K562 treated with DMSO at 1 percent for 48 hours (cell line): ENCODE data around the gene CBX3. TPM values are rescaled to one million over a fixed set of nuclear protein-coding genes. Genes with fewer than 3 reads are reported as not detected.

Source experiments
- total RNA-seq: library from RNA; unstranded; fragments of 300-600 nt; gene quantifications from 2 replicates; pipeline ENCODE4 v1.2.3, GENCODE V29; 2022; ENCODE audit warnings: low replicate concordance; ENCODE audit errors: extremely low read depth

Gene CBX3
- not detected in 2 replicates for total RNA-seq

DNA sequence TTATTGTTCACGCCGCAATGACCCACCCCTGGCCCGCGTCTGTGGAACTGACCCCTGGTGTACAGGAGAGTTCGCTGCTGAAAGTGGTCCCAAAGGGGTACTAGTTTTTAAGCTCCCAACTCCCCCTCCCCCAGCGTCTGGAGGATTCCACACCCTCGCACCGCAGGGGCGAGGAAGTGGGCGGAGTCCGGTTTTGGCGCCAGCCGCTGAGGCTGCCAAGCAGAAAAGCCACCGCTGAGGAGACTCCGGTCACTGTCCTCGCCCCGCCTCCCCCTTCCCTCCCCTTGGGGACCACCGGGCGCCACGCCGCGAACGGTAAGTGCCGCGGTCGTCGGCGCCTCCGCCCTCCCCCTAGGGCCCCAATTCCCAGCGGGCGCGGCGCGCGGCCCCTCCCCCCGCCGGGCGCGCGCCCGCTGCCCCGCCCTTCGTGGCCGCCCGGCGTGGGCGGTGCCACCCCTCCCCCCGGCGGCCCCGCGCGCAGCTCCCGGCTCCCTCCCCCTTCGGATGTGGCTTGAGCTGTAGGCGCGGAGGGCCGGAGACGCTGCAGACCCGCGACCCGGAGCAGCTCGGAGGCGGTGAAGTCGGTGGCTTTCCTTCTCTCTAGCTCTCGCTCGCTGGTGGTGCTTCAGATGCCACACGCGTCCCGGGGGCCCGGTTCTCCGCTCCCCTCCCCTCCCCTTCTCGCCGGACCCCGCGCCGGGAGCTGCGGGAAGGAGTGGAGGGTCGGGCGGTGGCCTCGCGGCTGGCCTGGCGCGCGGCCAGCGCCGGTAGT, at the start of gene CBX3:
TSS of gene CBX3 (plus strand) at position 499 of the 772 bp plus-strand sequence. CDS start 1,254 bp downstream, outside the sequence.

DNA sequence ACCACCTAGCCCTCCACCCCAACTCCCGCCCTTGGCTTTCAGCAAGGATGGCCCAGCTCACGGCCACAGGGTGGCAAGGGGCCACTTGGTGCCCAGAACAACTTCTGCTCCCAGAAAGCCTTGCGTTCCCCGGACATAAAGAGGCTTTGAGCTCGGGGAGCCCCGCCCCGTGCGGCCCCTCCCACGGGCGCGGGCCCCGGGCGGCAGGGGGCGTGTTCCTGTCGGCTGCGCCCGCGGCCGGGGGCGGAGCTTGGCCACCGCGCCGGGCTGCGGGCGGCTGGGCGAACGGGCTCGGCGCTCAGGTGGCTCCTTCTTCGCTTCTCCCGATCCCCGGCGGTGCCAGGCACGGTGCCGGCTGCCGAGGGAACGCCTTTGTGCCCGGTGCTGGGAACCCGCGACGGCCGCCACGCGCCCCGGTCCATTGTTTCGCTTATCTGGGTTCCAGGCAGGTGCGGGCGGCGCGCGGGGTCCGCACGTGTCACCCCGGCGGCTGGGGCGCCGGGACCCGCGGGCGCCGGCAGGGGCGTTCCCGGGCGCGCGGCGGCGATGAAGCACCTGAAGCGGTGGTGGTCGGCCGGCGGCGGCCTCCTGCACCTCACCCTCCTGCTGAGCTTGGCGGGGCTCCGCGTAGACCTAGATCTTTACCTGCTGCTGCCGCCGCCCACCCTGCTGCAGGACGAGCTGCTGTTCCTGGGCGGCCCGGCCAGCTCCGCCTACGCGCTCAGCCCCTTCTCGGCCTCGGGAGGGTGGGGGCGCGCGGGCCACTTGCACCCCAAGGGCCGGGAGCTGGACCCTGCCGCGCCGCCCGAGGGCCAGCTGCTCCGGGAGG, 49.4 kb upstream of the CBX3 start, which contains the start of gene NFE2L3:
TSS of gene NFE2L3 (plus strand) at position 246 of the 829 bp plus-strand sequence. CDS start at position 547, 301 bp downstream.

DNA sequence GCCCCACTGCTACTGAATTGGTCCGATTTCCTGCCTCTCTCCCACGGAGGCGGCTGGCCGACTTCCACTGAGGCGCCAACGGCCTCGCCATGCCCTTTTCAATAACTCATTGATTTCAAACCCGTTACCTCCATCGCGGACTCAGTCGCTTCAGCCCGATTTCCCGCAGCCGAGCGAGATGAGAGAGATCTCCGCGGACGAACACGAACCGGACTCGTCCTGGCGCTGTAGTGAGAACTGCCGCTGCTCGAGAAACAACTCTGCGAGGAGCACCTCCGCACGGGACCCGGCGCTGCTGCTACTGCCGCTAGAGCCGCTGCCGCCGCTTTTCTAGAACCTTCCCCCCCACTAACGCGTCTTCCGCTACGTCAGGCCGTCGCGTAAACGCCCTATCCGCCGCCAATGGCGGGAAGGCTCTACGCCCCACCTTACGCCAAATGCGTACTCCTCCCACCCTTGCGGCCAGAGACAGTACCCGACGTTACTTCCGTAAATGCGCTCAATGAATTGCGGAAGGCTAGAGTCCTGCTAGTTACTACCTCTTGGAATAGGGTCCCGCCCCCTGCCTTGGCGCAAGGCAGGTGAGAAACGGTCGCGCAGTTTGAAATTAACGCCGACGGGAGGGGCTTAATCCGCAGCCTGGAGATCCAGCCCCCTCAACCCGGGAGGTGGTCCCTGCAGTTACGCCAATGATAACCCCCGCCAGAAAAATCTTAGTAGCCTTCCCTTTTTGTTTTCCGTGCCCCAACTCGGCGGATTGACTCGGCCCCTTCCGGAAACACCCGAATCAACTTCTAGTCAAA, 900 bp upstream of the CBX3 start, which contains the start of gene HNRNPA2B1:
TSS of gene HNRNPA2B1 (minus strand) at position 303 of the 803 bp plus-strand sequence. CDS start at position 134, 169 bp downstream.

Other genes starting within 250 kb of the CBX3 start
- not detected in 2 replicates for gene NFE2L3, start 49.5 kb upstream of the CBX3 start, total RNA-seq
- 405 TPM in 1 of 2 replicates, not detected in the other for gene HNRNPA2B1, start 999 bp upstream of the CBX3 start, total RNA-seq
- not detected in 2 replicates for gene SNX10, start 90.1 kb downstream of the CBX3 start, total RNA-seq